ENCODE results near the gene AQP12B. TPM values are rescaled to one million over a fixed set of nuclear protein-coding genes. Genes with fewer than 3 reads are reported as not detected.

The AQP12B gene
- total RNA-seq, 2 experiments from 2014 or later, result not detected

- Mint-ChIP-seq H3K4me1 (peaks cover 10% of the 10 kb centered on the region), H3K27me3 (peaks cover 6% of the 10 kb centered on the region), H3K27ac (no peak overlapping the region), H3K4me3 (no peak overlapping the region), H3K36me3 (ENCODE audit: low read depth) (no peaks in the 10 kb centered on the region), H3K9me3 (peaks cover 1% of the 10 kb centered on the region)
- CTCF ChIA-PET, result interaction anchor here (0.6 to 1.5 kb wide), 2 partner anchors 10 to 663 kb away, joined by 3 to 4 read pairs; no protein-coding TSS in a partner anchor
- POLR2A ChIA-PET, result no interaction called here
- no peak for DNase-seq
Measured at GRCh38 chr2:240642806-240643092, 39.9 kb downstream of the AQP12B start.

- DNase-seq, result no peak
Measured at GRCh38 chr2:240642061-240642805, 40.5 kb downstream of the AQP12B start.

GRCh38 chr2:240640939-240641338, 41.7 kb downstream of the AQP12B start:
- DNase-seq, result no peak
- ChIA-PET CTCF (interaction anchor here (0.6 to 1.3 kb wide), 2 partner anchors 75 to 201 kb away, joined by 3 to 4 read pairs; no protein-coding TSS in a partner anchor), POLR2A (no interaction called here)
- H3K4me1 Mint-ChIP-seq, result peaks cover 4% of the 10 kb centered on the region
- H3K27ac Mint-ChIP-seq, result no peak overlapping the region
- H3K36me3 Mint-ChIP-seq (ENCODE audit: low read depth), result no peaks in the 10 kb centered on the region
- peaks cover 1% of the 10 kb centered on the region for H3K9me3 Mint-ChIP-seq
- H3K4me3 Mint-ChIP-seq, result no peak overlapping the region
- peaks cover 3% of the 10 kb centered on the region for H3K27me3 Mint-ChIP-seq

More at GRCh38 chr2:240642061-240642805, 40.5 kb downstream of the AQP12B start:
- ChIA-PET POLR2A (no interaction called here), CTCF (no interaction called here)
- peaks cover 1% of the 10 kb centered on the region for H3K9me3 Mint-ChIP-seq
- H3K27ac Mint-ChIP-seq, result no peak overlapping the region
- H3K27me3 Mint-ChIP-seq, result peaks cover 3% of the 10 kb centered on the region
- peaks cover 9% of the 10 kb centered on the region for H3K4me1 Mint-ChIP-seq
- H3K4me3 Mint-ChIP-seq, result no peak overlapping the region
- H3K36me3 Mint-ChIP-seq (ENCODE audit: low read depth), result no peaks in the 10 kb centered on the region

- Mint-ChIP-seq H3K36me3 (ENCODE audit: low read depth) (no peaks in the 10 kb centered on the region), H3K4me3 (no peak overlapping the region), H3K4me1 (no peaks in the 10 kb centered on the region), H3K27ac (no peak overlapping the region), H3K27me3 (peaks cover 3% of the 10 kb centered on the region), H3K9me3 (peaks cover 6% of the 10 kb centered on the region)
- ChIA-PET POLR2A (no interaction called here), CTCF (no interaction called here)
- DNase-seq, result no peak
Measured at GRCh38 chr2:240639566-240639965, 43.1 kb downstream of the AQP12B start.

GRCh38 chr2:240638512-240639160, 44.0 kb downstream of the AQP12B start:
- Mint-ChIP-seq H3K4me3 (no peak overlapping the region), H3K27ac (peak overlapping the region; percentile 41)

GRCh38 chr2:240637901-240638345, 44.8 kb downstream of the AQP12B start:
- CTCF ChIA-PET, result no interaction called here
- no peak for DNase-seq
- H3K27me3 Mint-ChIP-seq, result peaks cover 3% of the 10 kb centered on the region
- H3K4me3 Mint-ChIP-seq, result no peak overlapping the region
- peaks cover 6% of the 10 kb centered on the region for H3K36me3 Mint-ChIP-seq (ENCODE audit: low read depth)
- peaks cover 20% of the 10 kb centered on the region for H3K9me3 Mint-ChIP-seq
- POLR2A ChIA-PET, result no interaction called here
- no peaks in the 10 kb centered on the region for H3K4me1 Mint-ChIP-seq
- no peak overlapping the region for H3K27ac Mint-ChIP-seq

More at GRCh38 chr2:240638512-240639160, 44.0 kb downstream of the AQP12B start:
- Mint-ChIP-seq H3K27me3 (peaks cover 3% of the 10 kb centered on the region), H3K9me3 (peaks cover 13% of the 10 kb centered on the region), H3K36me3 (ENCODE audit: low read depth) (no peaks in the 10 kb centered on the region), H3K4me1 (no peaks in the 10 kb centered on the region)
- ChIA-PET POLR2A (no interaction called here), CTCF (no interaction called here)
- DNase-seq, result no peak

GRCh38 chr2:240637116-240637900, 45.4 kb downstream of the AQP12B start:
- Mint-ChIP-seq H3K4me3 (no peak overlapping the region), H3K9me3 (peaks cover 21% of the 10 kb centered on the region), H3K4me1 (no peaks in the 10 kb centered on the region), H3K36me3 (ENCODE audit: low read depth) (peaks cover 7% of the 10 kb centered on the region), H3K27ac (no peak overlapping the region), H3K27me3 (peaks cover 3% of the 10 kb centered on the region)
- CTCF ChIA-PET, result no interaction called here
- no peak for DNase-seq
- POLR2A ChIA-PET, result no interaction called here

- peaks cover 3% of the 10 kb centered on the region for H3K27me3 Mint-ChIP-seq
- ChIA-PET POLR2A (no interaction called here), CTCF (interaction anchor here (0.9 kb wide), 1 partner anchor 71 kb away, joined by 3 read pairs; no protein-coding TSS in a partner anchor)
Measured at GRCh38 chr2:240636563-240637115, 46.0 kb downstream of the AQP12B start.

GRCh38 chr2:240635998-240636547, 46.6 kb downstream of the AQP12B start:
- CTCF ChIA-PET, result interaction anchor here (0.9 kb wide), 1 partner anchor 70 kb away, joined by 3 read pairs; no protein-coding TSS in a partner anchor
- H3K27ac Mint-ChIP-seq, result no peak overlapping the region

More at GRCh38 chr2:240636563-240637115, 46.0 kb downstream of the AQP12B start:
- Mint-ChIP-seq H3K36me3 (ENCODE audit: low read depth) (peaks cover 7% of the 10 kb centered on the region), H3K27ac (no peak overlapping the region), H3K9me3 (peaks cover 21% of the 10 kb centered on the region), H3K4me1 (no peaks in the 10 kb centered on the region), H3K4me3 (no peak overlapping the region)
- no peak for DNase-seq

GRCh38 chr2:240635121-240635997, 47.3 kb downstream of the AQP12B start:
- ChIA-PET POLR2A (no interaction called here), CTCF (interaction anchor here (0.9 kb wide), 1 partner anchor 70 kb away, joined by 3 read pairs; no protein-coding TSS in a partner anchor)
- DNase-seq, result no peak
- Mint-ChIP-seq H3K36me3 (ENCODE audit: low read depth) (peaks cover 7% of the 10 kb centered on the region), H3K27ac (no peak overlapping the region), H3K4me1 (no peaks in the 10 kb centered on the region), H3K9me3 (peaks cover 21% of the 10 kb centered on the region), H3K27me3 (peaks cover 3% of the 10 kb centered on the region), H3K4me3 (no peak overlapping the region)

More at GRCh38 chr2:240635998-240636547, 46.6 kb downstream of the AQP12B start:
- no peak for DNase-seq
- H3K4me3 Mint-ChIP-seq, result no peak overlapping the region
- H3K4me1 Mint-ChIP-seq, result no peaks in the 10 kb centered on the region
- H3K36me3 Mint-ChIP-seq (ENCODE audit: low read depth), result peaks cover 7% of the 10 kb centered on the region
- H3K9me3 Mint-ChIP-seq, result peaks cover 21% of the 10 kb centered on the region
- peaks cover 3% of the 10 kb centered on the region for H3K27me3 Mint-ChIP-seq
- POLR2A ChIA-PET, result no interaction called here

GRCh38 chr2:240632306-240632721, 50.4 kb downstream of the AQP12B start:
- CTCF ChIA-PET, result no interaction called here
- no peak overlapping the region for H3K27ac Mint-ChIP-seq
- POLR2A ChIA-PET, result no interaction called here
- peaks cover 20% of the 10 kb centered on the region for H3K9me3 Mint-ChIP-seq
- no peak for DNase-seq
- H3K4me3 Mint-ChIP-seq, result no peak overlapping the region
- no peaks in the 10 kb centered on the region for H3K27me3 Mint-ChIP-seq
- peaks cover under 1% of the 10 kb centered on the region for H3K4me1 Mint-ChIP-seq
- peaks cover 7% of the 10 kb centered on the region for H3K36me3 Mint-ChIP-seq (ENCODE audit: low read depth)
